ENCODE measurements around the gene TBX1. TPM values are rescaled to one million over a fixed set of nuclear protein-coding genes. Genes with fewer than 3 reads are reported as not detected.

TBX1 gene
- total and polyA plus RNA-seq, 10 of the 15 experiments (the other 5 are each of a cell fraction or from before 2014, with no cell fraction given) = not detected

GRCh38 chr22:19782533-19782932, 22.0 kb downstream of the TBX1 start:
- BruUV-seq (replicated peaks) = no TSS peak
- no peaks in the 10 kb centered on the region for H3K36me3 ChIP-seq (ENCODE audit: control insufficient read depth in 2 of 2, insufficient read depth in 2 of 2, low read length in 1 of 2)
- ChIA-PET CTCF (no interaction called here), RAD21 (ENCODE audit: unreplicated experiment) (no interaction called here), POLR2A (no interaction called here), SMC1A (ENCODE audit: uncharacterized antibody, unreplicated experiment) (no interaction called here)
- no peaks in the 10 kb centered on the region for H3K9me3 ChIP-seq (replicated peaks; ENCODE audit: control insufficient read depth, insufficient read depth, low read length)
- FAIRE-seq (no peak), ATAC-seq (no peak), DNase-seq (ENCODE audit: low read depth, low spot score) (no peak)
- WGBS (ENCODE audit: insufficient coverage, insufficient replicate concordance, low lambda C conversion rate, missing lambda C conversion rate) = 55% methylated on average over 1 of the region's 1 CpG
- H4K20me1 ChIP-seq (ENCODE audit: control insufficient read depth, insufficient read depth) = no peaks in the 10 kb centered on the region
- intact Hi-C loops (cut with micrococcal nuclease; ENCODE audit: unreplicated experiment) (no loop called here), in situ Hi-C loops (cut with MboI) (no loop called here)
- no peak overlapping the region for H3K9ac ChIP-seq (ENCODE audit: control insufficient read depth, insufficient read depth, low read length)
- no peak overlapping the region for H3K4me2 ChIP-seq (ENCODE audit: control insufficient read depth, insufficient read depth)
- H3K4me1 ChIP-seq (ENCODE audit: control insufficient read depth, insufficient read depth, low read length) = no peaks in the 10 kb centered on the region
- no peak overlapping the region for H3K4me3 ChIP-seq
- no peaks in the 10 kb centered on the region for H3K79me2 ChIP-seq (ENCODE audit: control insufficient read depth, insufficient read depth, low read length)
- H3K27me3 ChIP-seq (replicated peaks in 1 of 2; ENCODE audit: control insufficient read depth in 2 of 2, insufficient read depth in 2 of 2, low read length in 1 of 2) = peaks cover 0 to 2% of the 10 kb centered on the region in 2 experiments; a peak in 1 of 4 replicates
- TF ChIP-seq RUNX3 (IDR thresholded peaks at IDR 0.05; ENCODE audit: low read length) = no peak
- no peak for TF ChIP-seq HCFC1 (IDR thresholded peaks at IDR 0.05; ENCODE audit: low read length)
- TF ChIP-seq TAF1 (IDR thresholded peaks at IDR 0.05; ENCODE audit: borderline replicate concordance, low read depth, low read length) = no peak
- TF ChIP-seq E4F1 (IDR thresholded peaks at IDR 0.05; ENCODE audit: borderline replicate concordance, partially characterized antibody) = no peak
- TF ChIP-seq PBX3 (IDR thresholded peaks at IDR 0.05; ENCODE audit: insufficient replicate concordance, low read depth, low read length) = no peak
- no peak for TF ChIP-seq ASH2L (IDR thresholded peaks at IDR 0.05; ENCODE audit: borderline replicate concordance, low read depth)
- TF ChIP-seq IRF5 (IDR thresholded peaks at IDR 0.05; ENCODE audit: borderline replicate concordance) = no peak
- H2AFZ ChIP-seq (ENCODE audit: control insufficient read depth, low read depth, low read length) = no peak overlapping the region
- no peak overlapping the region for H3K27ac ChIP-seq (ENCODE audit: control insufficient read depth, insufficient read depth)
